ENCODE results near the gene FTO.
"Not testable (repeated sequence)": the region's sequence is repeated elsewhere in the genome, so short reads cannot be mapped to it uniquely, and the experiment has no call there.

The FTO gene

DNA sequence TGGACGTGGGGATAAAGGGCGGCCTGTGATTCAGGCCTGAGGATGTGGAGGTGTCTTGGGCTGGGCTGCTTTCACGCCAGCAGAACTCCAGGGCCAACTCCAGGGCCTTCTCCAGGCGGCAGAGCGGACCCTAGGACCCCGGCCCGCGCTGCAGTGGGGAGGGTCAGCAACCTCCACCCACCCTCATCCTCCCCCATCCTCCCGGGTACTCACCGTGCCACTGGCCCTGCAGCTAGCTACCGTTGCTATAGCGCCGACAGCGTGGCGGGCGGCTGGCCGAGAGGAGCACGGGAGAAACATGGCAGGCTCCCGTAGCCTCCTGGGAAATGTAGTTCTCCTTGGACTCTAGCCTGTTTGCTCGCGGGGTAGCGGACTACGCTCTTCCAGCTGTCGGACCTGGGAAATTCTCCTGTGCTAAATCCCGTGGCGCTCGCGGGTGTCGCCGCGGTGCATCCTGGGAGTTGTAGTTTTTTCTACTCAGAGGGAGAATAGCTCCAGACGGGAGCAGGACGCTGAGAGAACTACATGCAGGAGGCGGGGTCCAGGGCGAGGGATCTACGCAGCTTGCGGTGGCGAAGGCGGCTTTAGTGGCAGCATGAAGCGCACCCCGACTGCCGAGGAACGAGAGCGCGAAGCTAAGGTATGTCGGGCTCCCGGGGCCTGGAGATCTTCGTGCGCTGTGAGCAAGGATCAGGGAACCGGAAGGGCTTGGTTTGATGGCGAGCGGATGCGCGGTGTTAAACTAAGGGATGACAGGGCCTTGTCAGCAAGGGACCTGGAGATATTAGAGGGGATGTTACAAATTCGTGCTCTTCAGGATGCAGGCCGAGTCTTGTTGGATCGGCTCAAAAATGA lies at the start of gene FTO, which contains the start of gene RPGRIP1L:
Gene FTO (plus strand): TSS at position 567 of the 855 bp plus-strand sequence.
Gene RPGRIP1L (minus strand): TSS at position 270 of the 855 bp plus-strand sequence. CDS start 3,136 bp downstream, outside the sequence.
- peak; percentile 72 for FAIRE-seq

GRCh38 chr16:53654946-53655345 lies 49.0 kb upstream of the FTO start:
- no peak for FAIRE-seq

DNA sequence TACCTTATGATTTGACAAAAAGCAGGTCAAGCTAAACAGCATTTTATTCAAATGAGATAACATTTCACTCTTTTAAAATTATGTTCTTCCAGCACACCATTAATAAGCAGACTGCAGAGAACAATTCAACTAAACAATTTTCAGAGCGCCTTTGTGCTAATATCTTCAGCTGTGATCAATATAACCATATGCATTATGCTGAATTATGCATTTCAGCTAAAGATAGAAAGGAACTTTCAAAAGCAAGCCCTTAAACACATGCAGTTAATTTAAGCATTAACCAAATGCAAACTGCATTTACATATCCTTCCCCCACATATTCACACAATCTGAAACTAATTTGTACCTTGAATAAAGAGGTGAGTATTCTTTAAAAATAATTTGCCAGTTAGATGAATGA lies 41.9 kb upstream of the FTO start:
- no peak for FAIRE-seq

GRCh38 chr16:53664724-53665345 lies 39.1 kb upstream of the FTO start:
- no peak for FAIRE-seq

GRCh38 chr16:53666786-53667415 lies 37.1 kb upstream of the FTO start:
- no peak for FAIRE-seq

DNA sequence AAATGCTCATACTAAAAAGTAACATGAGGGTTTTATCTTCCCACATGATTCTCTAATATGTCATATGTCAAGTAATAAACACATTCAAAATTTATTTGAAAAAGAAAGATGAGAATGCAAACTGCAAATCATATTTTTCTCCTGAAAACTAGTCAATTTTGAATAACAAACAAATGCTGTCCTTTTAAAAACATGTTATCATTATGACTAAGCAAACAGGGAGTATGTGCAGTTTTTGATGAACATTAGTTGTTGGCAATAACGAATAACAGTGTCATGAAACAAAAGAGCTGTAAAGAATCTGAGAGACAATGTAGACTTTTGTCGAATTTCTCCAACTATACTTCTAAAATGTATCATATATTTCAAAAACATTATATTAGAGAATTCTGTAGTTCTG lies 35.1 kb upstream of the FTO start:
- no peak for FAIRE-seq

- FAIRE-seq: no peak
Observed at GRCh38 chr16:53672461-53672860, 31.5 kb upstream of the FTO start.

DNA sequence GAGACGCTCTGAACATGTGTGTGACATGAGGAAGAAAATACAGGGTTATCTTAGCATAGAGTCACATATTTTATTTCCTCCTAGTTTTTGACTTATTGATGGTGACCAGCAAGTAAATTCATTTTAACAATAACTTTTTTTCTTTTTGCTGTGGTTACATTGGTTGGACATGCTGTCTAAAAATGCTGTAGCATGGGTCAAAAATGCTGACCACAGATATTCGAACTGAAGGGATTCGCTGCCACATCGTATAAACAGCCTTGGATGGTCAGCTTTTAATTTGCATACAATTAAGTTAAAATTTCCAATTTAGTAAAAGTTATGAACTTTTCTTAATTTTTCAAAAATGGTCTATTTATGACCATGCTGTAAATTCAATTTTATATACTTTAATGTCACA lies 30.8 kb upstream of the FTO start:
- no peak for FAIRE-seq

- no peak for FAIRE-seq
Observed at GRCh38 chr16:53678155-53678554, 25.8 kb upstream of the FTO start.

- no peak for FAIRE-seq
Observed at GRCh38 chr16:53678756-53679343, 25.1 kb upstream of the FTO start.

DNA sequence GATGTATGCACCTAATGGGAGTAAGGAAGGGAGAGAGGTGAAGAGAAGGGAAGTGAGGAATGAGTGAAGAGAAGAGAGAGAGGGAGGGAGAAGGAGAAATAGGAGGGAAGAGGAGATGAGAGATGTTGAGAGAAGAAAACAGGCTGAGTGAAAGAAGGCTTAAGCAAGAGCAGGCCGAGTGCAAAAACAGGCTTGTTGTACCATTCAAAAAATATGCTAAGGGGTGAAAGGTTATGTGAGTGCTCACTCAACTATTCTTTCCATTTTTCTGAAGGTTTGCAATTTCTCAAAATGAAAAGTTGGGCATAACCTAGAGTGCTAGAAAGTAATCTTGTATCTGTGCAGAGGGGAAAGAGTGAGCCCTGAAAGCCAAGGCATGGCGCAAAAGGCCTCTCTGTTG lies 23.2 kb upstream of the FTO start:
- FAIRE-seq: no peak

DNA sequence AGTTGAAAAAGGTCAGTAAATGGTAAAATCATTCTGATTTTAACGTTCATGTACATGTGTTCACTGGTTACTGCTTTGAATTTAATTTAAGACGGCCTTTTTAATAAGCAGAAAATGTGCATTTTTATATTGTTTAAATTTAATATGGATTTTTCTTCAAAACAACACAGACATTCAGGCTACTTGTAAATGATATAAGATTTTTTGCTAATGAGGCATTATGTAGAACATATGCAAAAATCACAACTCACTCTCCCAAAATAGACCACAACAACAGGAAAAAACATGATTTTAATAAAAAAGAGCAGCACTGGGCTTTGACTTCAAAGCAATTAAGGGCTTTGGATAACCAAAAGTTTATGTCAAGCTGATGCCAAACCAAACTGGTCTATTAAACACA lies 22.6 kb upstream of the FTO start:
- FAIRE-seq: no peak

GRCh38 chr16:53685334-53685733 lies 18.6 kb upstream of the FTO start:
- FAIRE-seq: not testable (repeated sequence)

GRCh38 chr16:53686710-53687109 lies 17.2 kb upstream of the FTO start:
- no peak for FAIRE-seq

DNA sequence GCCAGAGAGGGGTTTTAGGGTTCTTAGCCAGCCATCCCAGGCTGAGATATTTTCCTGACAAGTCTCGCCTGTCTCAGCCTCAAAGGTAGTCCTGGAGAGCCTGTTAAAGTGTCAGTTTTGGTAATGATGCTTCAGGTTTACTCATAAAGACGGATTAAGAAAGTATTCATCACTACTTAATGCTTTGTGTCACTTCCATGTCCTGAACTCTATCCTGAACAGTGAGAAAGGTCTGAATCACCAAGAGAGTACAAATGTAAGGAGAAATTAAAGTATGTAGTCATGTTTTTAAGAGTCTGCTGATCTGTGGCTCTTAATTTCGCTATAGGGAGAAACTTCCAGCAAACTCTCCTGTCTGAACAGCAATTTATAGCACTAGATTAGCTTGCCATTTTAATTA lies 14.3 kb upstream of the FTO start:
- no peak for FAIRE-seq

DNA sequence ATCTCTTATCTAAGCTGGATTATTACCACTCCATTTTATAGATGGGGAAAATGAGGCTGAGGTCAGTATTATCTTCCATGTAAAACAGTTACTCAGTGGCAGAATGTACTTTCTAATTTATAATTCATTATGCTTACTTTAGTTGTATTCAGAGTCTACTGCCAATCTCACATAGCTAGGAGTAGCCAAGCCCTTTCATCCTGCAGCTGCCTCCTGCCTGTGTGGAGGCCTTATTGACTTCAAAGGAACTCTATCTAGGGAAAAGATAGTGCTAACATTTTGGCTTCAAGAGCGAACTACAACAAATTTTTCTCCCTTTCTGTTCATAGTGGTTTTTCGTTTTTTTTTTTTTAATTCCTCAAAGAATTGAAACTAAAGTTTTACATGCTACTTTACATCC lies 13.2 kb upstream of the FTO start:
- FAIRE-seq: no peak

GRCh38 chr16:53692146-53692545 lies 11.8 kb upstream of the FTO start:
- no peak for FAIRE-seq

DNA sequence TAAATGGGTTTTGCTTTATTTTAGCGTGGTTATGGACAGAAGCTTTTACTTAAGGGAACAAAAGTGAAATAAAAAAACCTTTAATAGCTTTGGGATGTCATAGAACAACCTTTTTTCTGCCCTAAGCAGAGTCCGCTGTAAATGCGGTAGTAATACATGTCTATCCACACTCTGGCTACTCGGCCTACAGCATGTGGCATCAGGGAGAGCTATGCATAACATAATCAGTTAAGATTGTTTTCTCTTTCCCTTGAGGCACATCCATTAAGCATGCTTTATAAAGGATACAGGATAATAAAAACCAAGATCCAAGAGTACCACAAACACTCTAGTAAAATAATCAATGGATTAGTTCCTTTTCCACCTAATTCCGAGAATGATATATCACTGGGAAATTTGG lies 10.6 kb upstream of the FTO start:
- no peak for FAIRE-seq

- FAIRE-seq: no peak
Observed at GRCh38 chr16:53695070-53695469, 8.9 kb upstream of the FTO start.

GRCh38 chr16:53698271-53698670 lies 5.7 kb upstream of the FTO start:
- FAIRE-seq: not testable (repeated sequence)

DNA sequence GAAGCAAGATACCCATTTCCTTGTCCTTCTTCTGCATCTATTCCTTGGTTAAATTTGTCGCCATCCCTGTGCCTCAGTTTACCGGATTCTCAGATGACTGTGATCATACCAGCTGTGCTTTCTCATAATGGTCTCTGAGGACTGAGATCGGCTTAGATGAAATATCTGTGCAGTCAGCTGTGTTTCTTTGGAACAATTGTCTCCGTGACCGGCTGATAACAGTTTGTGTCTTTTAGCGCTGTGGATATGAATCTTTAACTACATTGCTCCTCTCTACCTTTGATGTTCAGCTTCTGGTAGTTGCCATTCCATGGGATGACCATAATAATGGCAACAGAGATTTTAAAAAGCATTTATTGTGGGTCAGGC lies 473 bp downstream of the FTO start:
- FAIRE-seq: no peak

GRCh38 chr16:53707671-53708070 lies 3.7 kb downstream of the FTO start:
- FAIRE-seq: no peak

DNA sequence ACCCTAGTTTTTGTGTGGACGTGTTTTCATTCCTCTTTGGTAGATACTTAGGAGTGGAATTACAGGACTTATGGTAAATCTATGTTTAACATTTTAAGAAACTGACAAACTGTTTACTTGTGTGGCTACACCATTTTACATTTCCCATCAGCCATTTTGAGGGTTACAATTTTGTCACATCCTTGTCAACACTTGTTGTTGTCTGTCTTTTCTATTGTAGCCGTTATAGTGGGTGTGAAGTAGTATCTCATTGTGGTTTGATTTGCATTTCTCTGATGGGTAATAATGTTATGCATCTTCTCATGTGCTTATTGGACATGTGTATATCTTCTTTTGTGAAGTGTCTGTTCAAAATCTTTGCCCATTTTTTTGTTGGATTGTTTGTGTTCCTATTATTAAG lies 4.5 kb downstream of the FTO start:
- no peak for FAIRE-seq

- peak; percentile 5 for FAIRE-seq
Observed at GRCh38 chr16:53711390-53711789, 7.4 kb downstream of the FTO start.
